Prostate gland (tissue), 2 donors: Measurements from ENCODE around the gene RETSAT. TPM values are rescaled to one million over a fixed set of nuclear protein-coding genes. Genes with fewer than 3 reads are reported as not detected.
"Not testable (repeated sequence)": the region's sequence is repeated elsewhere in the genome, so short reads cannot be mapped to it uniquely, and the experiment has no call there.

Source experiments
- DNase-seq: peaks from one replicate; pipeline ENCODE4 v3.0.0-alpha.2; 2019; ENCODE audit warnings: low spot score
- H3K27ac ChIP-seq, 2 donors: fragments of 200-600 bp; sonication (generic); 2 replicates each; pipeline ENCODE4 v1.5.1; 2017 to 2019
- H3K27me3 ChIP-seq: fragments of 200-600 bp; sonication (generic); replicated peaks from 2 replicates; pipeline ENCODE4 v1.5.1; 2019; ENCODE audit not compliant: insufficient read depth
- H3K36me3 ChIP-seq, 2 donors: fragments of 200-600 bp; sonication (generic); 1 replicate in 1 of 2; 2 replicates in 1 of 2; pipeline versions ENCODE4 v1.5.1 to v1.8.1; 2017 to 2019
- H3K4me1 ChIP-seq: fragments of 200-600 bp; sonication (generic); replicated peaks from 2 replicates; pipeline ENCODE4 v1.5.1; 2019
- H3K4me3 ChIP-seq, 2 donors: fragments of 200-600 bp; sonication (generic); 2 replicates each; pipeline ENCODE4 v1.5.1; 2017 to 2019
- H3K9me3 ChIP-seq: fragments of 200-600 bp; sonication (generic); 2 replicates; pipeline ENCODE4 v1.5.1; 2017
- CTCF ChIP-seq, 4 experiments: fragments of 200-600 bp in 2 of 4; fragments of 450-650 bp in 2 of 4; sonication (generic) in 2 of 4; IDR thresholded peaks; 1 replicate in 3 of 4; 2 replicates in 1 of 4; pipeline ENCODE4 v1.5.1; 2016 to 2019; ENCODE audit warnings: antibody characterized with exemption in 4 of 4, mild to moderate bottlenecking in 2 of 4, moderate library complexity in 2 of 4
- POLR2A ChIP-seq: fragments of 450-650 bp; IDR thresholded peaks from one replicate; pipeline ENCODE4 v1.6.1; 2016; ENCODE audit warnings: antibody characterized with exemption, mild to moderate bottlenecking
- POLR2AphosphoS5 ChIP-seq: sonication (generic); formaldehyde crosslinking; IDR thresholded peaks from one replicate; pipeline ENCODE4 v1.6.1; 2017; ENCODE audit warnings: antibody characterized with exemption
- WGBS: methylation state at CpG from one replicate; pipeline ENCODE4 v1.1.5; 2018; 5-methylcytosine and 5-hydroxymethylcytosine counted together
- intact Hi-C: fragments of 100-400 bp; cut with DNase I; formaldehyde crosslinking; loops from one replicate; pipeline ENCODE4 v1.14.2; 2022
- total RNA-seq, 2 donors: library from RNA; depleted of rRNA; stranded (reverse); fragments of >200 nt; gene quantifications; one replicate each; pipeline ENCODE4 v1.1.0, GENCODE V29; 2016

RETSAT gene
- total RNA-seq, 2 donors from 2014 or later, result 51.1 to 72.6 TPM

- Histone ChIP-seq H3K4me3 (no peak overlapping the region), H3K36me3 (no peaks in the 10 kb centered on the region), H3K4me1 (no peaks in the 10 kb centered on the region), H3K27me3 (no peaks in the 10 kb centered on the region), H3K27ac (peak overlapping the region in 1 of 2 donors; percentile 40), H3K9me3 (no peaks in the 10 kb centered on the region)
- intact Hi-C loops, result no loop called here
- DNase-seq, result peak; percentile 76
- no peak for TF ChIP-seq CTCF (IDR thresholded peaks at IDR 0.05)
- peak; percentile 91 for TF ChIP-seq POLR2AphosphoS5
- TF ChIP-seq POLR2A, result peak; percentile 25
- 39% methylated on average over 5 of the region's 5 CpGs for WGBS
Observed at GRCh38 chr2:85369500-85369899, 15.2 kb upstream of the RETSAT start.

- intact Hi-C loops, result no loop called here
- DNase-seq, result no peak
- Histone ChIP-seq H3K4me3 (no peak overlapping the region), H3K4me1 (no peaks in the 10 kb centered on the region), H3K27me3 (no peaks in the 10 kb centered on the region), H3K27ac (peak overlapping the region in 1 of 2 donors; percentile 40), H3K9me3 (no peaks in the 10 kb centered on the region), H3K36me3 (no peaks in the 10 kb centered on the region)
- TF ChIP-seq POLR2AphosphoS5 (no peak), POLR2A (no peak), CTCF (IDR thresholded peaks at IDR 0.05) (no peak)
Observed at GRCh38 chr2:85368921-85369320, 14.6 kb upstream of the RETSAT start.

GRCh38 chr2:85367180-85367579 is 12.9 kb upstream of the RETSAT start:
- DNase-seq, result no peak
- intact Hi-C loops, result no loop called here
- TF ChIP-seq CTCF (IDR thresholded peaks at IDR 0.05) (no peak), POLR2A (no peak), POLR2AphosphoS5 (no peak)
- WGBS, result 80% methylated on average over 5 of the region's 5 CpGs
- no peak overlapping the region for H3K27ac ChIP-seq
- no peaks in the 10 kb centered on the region for H3K9me3 ChIP-seq
- H3K4me3 ChIP-seq, result no peak overlapping the region
- H3K36me3 ChIP-seq, result no peaks in the 10 kb centered on the region
- no peaks in the 10 kb centered on the region for H3K27me3 ChIP-seq
- H3K4me1 ChIP-seq, result no peaks in the 10 kb centered on the region

GRCh38 chr2:85362653-85363387 is 8.5 kb upstream of the RETSAT start:
- H3K27me3 ChIP-seq, H3K4me3 ChIP-seq, H3K9me3 ChIP-seq, H3K27ac ChIP-seq, H3K4me1 ChIP-seq, H3K36me3 ChIP-seq, DNase-seq, intact Hi-C loops: not testable (repeated sequence)
- 95% methylated on average over 5 of the region's 5 CpGs for WGBS

- whole genome bisulfite sequencing, result 89% methylated on average over 3 of the region's 3 CpGs
- no peak for DNase-seq
- H3K4me3 ChIP-seq, result no peak overlapping the region
- H3K9me3 ChIP-seq, result no peaks in the 10 kb centered on the region
- H3K4me1 ChIP-seq, result no peaks in the 10 kb centered on the region
- H3K27ac ChIP-seq, result no peak overlapping the region
- TF ChIP-seq CTCF (IDR thresholded peaks at IDR 0.05) (no peak), POLR2A (no peak), POLR2AphosphoS5 (no peak)
- intact Hi-C loops, result no loop called here
- H3K36me3 ChIP-seq, result no peaks in the 10 kb centered on the region
- no peaks in the 10 kb centered on the region for H3K27me3 ChIP-seq
Observed at GRCh38 chr2:85357736-85358135, 3.4 kb upstream of the RETSAT start.
